ENCODE measurements around the gene CSMD2. TPM values are rescaled to one million over a fixed set of nuclear protein-coding genes. Genes with fewer than 3 reads are reported as not detected.

The CSMD2 gene
- total and polyA plus RNA-seq, 2 experiments from 2014 or later, result 5.3 to 16.6 TPM

GRCh38 chr1:33653226-33653625 lies 511.8 kb downstream of the CSMD2 start:
- Histone ChIP-seq H2AFZ (no peak overlapping the region), H4K20me1 (replicated peaks; ENCODE audit: insufficient read depth) (no peaks in the 10 kb centered on the region; the same call in 1 of the 2 replicates), H3F3A (replicated peaks; ENCODE audit: low read depth) (no peaks in the 10 kb centered on the region), H3K36me3 (ENCODE audit: insufficient read depth) (no peaks in the 10 kb centered on the region), H3K27ac (ENCODE audit: low read depth) (no peak overlapping the region), H3K79me2 (replicated peaks; ENCODE audit: insufficient read depth) (no peaks in the 10 kb centered on the region), H3K4me1 (ENCODE audit: insufficient read depth) (no peaks in the 10 kb centered on the region), H3K27me3 (ENCODE audit: insufficient read depth) (no peaks in the 10 kb centered on the region), H3K9me2 (ENCODE audit: insufficient read depth) (no peaks in the 10 kb centered on the region), H3K4me3 (no peak overlapping the region), H3K4me2 (no peak overlapping the region)
- Mint-ChIP-seq H3K4me3 (no peak overlapping the region), H3K36me3 (ENCODE audit: low read depth) (peaks cover 16% of the 10 kb centered on the region), H3K27ac (no peak overlapping the region), H3K9me3 (no peaks in the 10 kb centered on the region; the same call in 2 of the 3 replicates), H3K27me3 (ENCODE audit: insufficient read depth, low read depth, poor library complexity) (peaks cover 2% of the 10 kb centered on the region), H3K4me1 (no peaks in the 10 kb centered on the region)
- ATAC-seq, result no peak
- TF ChIP-seq ZNF114 (CRISPR knock-in tag; IDR thresholded peaks at IDR 0.05), result no peak
- no peak for DNase-seq (ENCODE audit: low spot score)

GRCh38 chr1:33650708-33651107 lies 514.3 kb downstream of the CSMD2 start:
- no peak overlapping the region for H3K4me3 Mint-ChIP-seq
- Histone ChIP-seq H3K4me3 (no peak overlapping the region), H4K20me1 (replicated peaks; ENCODE audit: insufficient read depth) (no peaks in the 10 kb centered on the region; the same call in 1 of the 2 replicates), H3K79me2 (replicated peaks; ENCODE audit: insufficient read depth) (no peaks in the 10 kb centered on the region), H3K36me3 (ENCODE audit: insufficient read depth) (no peaks in the 10 kb centered on the region), H3K27ac (ENCODE audit: low read depth) (no peak overlapping the region), H3K27me3 (ENCODE audit: insufficient read depth) (no peaks in the 10 kb centered on the region), H3K4me1 (ENCODE audit: insufficient read depth) (no peaks in the 10 kb centered on the region), H3K4me2 (no peak overlapping the region), H2AFZ (no peak overlapping the region), H3K9me2 (ENCODE audit: insufficient read depth) (no peaks in the 10 kb centered on the region), H3F3A (replicated peaks; ENCODE audit: low read depth) (no peaks in the 10 kb centered on the region)
- TF ChIP-seq ZNF462 (CRISPR knock-in tag; IDR thresholded peaks at IDR 0.05) (no peak), REST (IDR thresholded peaks at IDR 0.05; ENCODE audit: unreplicated experiment) (no peak), ZNF114 (CRISPR knock-in tag; IDR thresholded peaks at IDR 0.05) (no peak), JUNB (IDR thresholded peaks at IDR 0.05; ENCODE audit: unreplicated experiment) (no peak), POLR2AphosphoS5 (IDR thresholded peaks at IDR 0.05; ENCODE audit: low read depth) (no peak), STAT1 (IDR thresholded peaks at IDR 0.05; ENCODE audit: unreplicated experiment) (no peak), ETS1 (IDR thresholded peaks at IDR 0.05) (no peak), CREB1 (CRISPR knock-in tag; IDR thresholded peaks at IDR 0.05; ENCODE audit: low read depth) (no peak), CTCF (conservative IDR thresholded peaks at IDR 0.05; ENCODE audit: low read depth in 2 of 2) (no peak)
- no peak for DNase-seq (ENCODE audit: low spot score)
- ATAC-seq, result no peak
- H3K36me3 Mint-ChIP-seq (ENCODE audit: low read depth), result peaks cover 10% of the 10 kb centered on the region; the same call in 2 of the 3 replicates
- H3K9me3 Mint-ChIP-seq, result no peaks in the 10 kb centered on the region
- H3K27me3 Mint-ChIP-seq (ENCODE audit: insufficient read depth, low read depth, poor library complexity), result peaks cover 2% of the 10 kb centered on the region
- H3K4me1 Mint-ChIP-seq, result no peaks in the 10 kb centered on the region
- H3K27ac Mint-ChIP-seq, result no peak overlapping the region
